HG02870 (cell line): Measurements from ENCODE around the gene EIF3B.
"Not testable (repeated sequence)": the region's sequence is repeated elsewhere in the genome, so short reads cannot be mapped to it uniquely, and the experiment has no call there.

Source experiments
- ATAC-seq: cut with Tn5 transposase; IDR thresholded peaks from one replicate; pipeline ENCODE4 v1.9.1; 2021; ENCODE audit warnings: mild to moderate bottlenecking, moderate library complexity; ENCODE audit not compliant: unreplicated experiment

Gene EIF3B

GRCh38 chr7:2399848-2400587 is 45.4 kb downstream of the EIF3B start:
- no peak for ATAC-seq

- ATAC-seq: no peak
Measured at GRCh38 chr7:2402687-2403013, 48.0 kb downstream of the EIF3B start.

GRCh38 chr7:2403014-2403717 is 48.5 kb downstream of the EIF3B start, which contains the start of gene CHST12:
TSS of gene CHST12 (plus strand) at chr7:2403611. CDS start at chr7:2432640, 29,029 bp downstream.
- ATAC-seq: peak; percentile 31

- no peak for ATAC-seq
Measured at GRCh38 chr7:2403718-2404648, 49.4 kb downstream of the EIF3B start.

- no peak for ATAC-seq
Measured at GRCh38 chr7:2404714-2405119, 50.1 kb downstream of the EIF3B start.

GRCh38 chr7:2405201-2405600 is 50.6 kb downstream of the EIF3B start:
- ATAC-seq: no peak

GRCh38 chr7:2405601-2406345 is 51.1 kb downstream of the EIF3B start:
- peak; percentile 48 for ATAC-seq

GRCh38 chr7:2409745-2410414 is 55.3 kb downstream of the EIF3B start:
- ATAC-seq: no peak

- no peak for ATAC-seq
Measured at GRCh38 chr7:2411049-2411448, 56.4 kb downstream of the EIF3B start.

GRCh38 chr7:2411815-2412586 is 57.4 kb downstream of the EIF3B start:
- ATAC-seq: no peak

GRCh38 chr7:2412587-2413201 is 58.1 kb downstream of the EIF3B start:
- no peak for ATAC-seq

GRCh38 chr7:2416063-2416462 is 61.4 kb downstream of the EIF3B start:
- ATAC-seq: no peak

GRCh38 chr7:2416650-2417049 is 62.0 kb downstream of the EIF3B start:
- ATAC-seq: no peak

GRCh38 chr7:2417178-2417577 is 62.6 kb downstream of the EIF3B start:
- ATAC-seq: not testable (repeated sequence)

GRCh38 chr7:2417981-2418481 is 63.4 kb downstream of the EIF3B start:
- ATAC-seq: no peak

- ATAC-seq: no peak
Measured at GRCh38 chr7:2420216-2420933, 65.7 kb downstream of the EIF3B start.

- no peak for ATAC-seq
Measured at GRCh38 chr7:2421943-2422310, 67.3 kb downstream of the EIF3B start.

GRCh38 chr7:2425749-2426148 is 71.1 kb downstream of the EIF3B start:
- no peak for ATAC-seq
